HFFc6 (cell line): ENCODE results near the gene EFCAB11. TPM values are rescaled to one million over a fixed set of nuclear protein-coding genes. Genes with fewer than 3 reads are reported as not detected.
A peak's percentile ranks its signal among the peaks of the same experiment; 100 is the strongest.

Source experiments
- DNase-seq: peaks from one replicate; pipeline ENCODE4 v3.0.0-alpha.2; 2018
- H3K27ac Mint-ChIP-seq: 2 replicates; pipeline ENCODE4 v1.8.0; 2020; ENCODE audit warnings: mild to moderate bottlenecking, mixed read lengths
- H3K27me3 Mint-ChIP-seq: 2 replicates; pipeline ENCODE4 v1.8.0; 2021; ENCODE audit warnings: mild to moderate bottlenecking, moderate library complexity, mixed read lengths; ENCODE audit not compliant: insufficient read depth
- H3K36me3 Mint-ChIP-seq: 2 replicates; pipeline ENCODE4 v1.8.0; 2021; ENCODE audit warnings: low read depth, mixed read lengths
- H3K4me1 Mint-ChIP-seq: 2 replicates; pipeline ENCODE4 v1.8.0; 2020; ENCODE audit warnings: low read depth, mixed read lengths
- H3K4me3 Mint-ChIP-seq: 2 replicates; pipeline ENCODE4 v1.8.0; 2020; ENCODE audit warnings: mild to moderate bottlenecking, moderate library complexity, mixed read lengths
- H3K9me3 Mint-ChIP-seq: 2 replicates; pipeline ENCODE4 v1.8.0; 2020; ENCODE audit warnings: mild to moderate bottlenecking, mixed read lengths
- total RNA-seq, 6 experiments: library from RNA; stranded (reverse); fragmentation: NEBNext Ultra II Directional; extraction: Animal tissue kit (Norgen Biotek cat#: 25700); gene quantifications; 2 replicates in 1 of 6; 3 replicates in 5 of 6; pipeline ENCODE4 v1.2.3, GENCODE V29; 2021
- TF ChIP-seq, protein P1 (sequence below): fragments of 200-600 bp; sonication (generic); IDR thresholded peaks from 2 replicates; pipeline ENCODE4 v1.5.0; 2021; ENCODE audit warnings: antibody characterized with exemption, mild to moderate bottlenecking

Gene EFCAB11
- total RNA-seq, 6 experiments from 2014 or later, result 6.6 to 8.4 (median 6.9) TPM

- H3K27ac Mint-ChIP-seq, result no peak overlapping the region
- no peak for DNase-seq
- H3K27me3 Mint-ChIP-seq, result no peaks in the 10 kb centered on the region
- TF ChIP-seq, protein P1, sequence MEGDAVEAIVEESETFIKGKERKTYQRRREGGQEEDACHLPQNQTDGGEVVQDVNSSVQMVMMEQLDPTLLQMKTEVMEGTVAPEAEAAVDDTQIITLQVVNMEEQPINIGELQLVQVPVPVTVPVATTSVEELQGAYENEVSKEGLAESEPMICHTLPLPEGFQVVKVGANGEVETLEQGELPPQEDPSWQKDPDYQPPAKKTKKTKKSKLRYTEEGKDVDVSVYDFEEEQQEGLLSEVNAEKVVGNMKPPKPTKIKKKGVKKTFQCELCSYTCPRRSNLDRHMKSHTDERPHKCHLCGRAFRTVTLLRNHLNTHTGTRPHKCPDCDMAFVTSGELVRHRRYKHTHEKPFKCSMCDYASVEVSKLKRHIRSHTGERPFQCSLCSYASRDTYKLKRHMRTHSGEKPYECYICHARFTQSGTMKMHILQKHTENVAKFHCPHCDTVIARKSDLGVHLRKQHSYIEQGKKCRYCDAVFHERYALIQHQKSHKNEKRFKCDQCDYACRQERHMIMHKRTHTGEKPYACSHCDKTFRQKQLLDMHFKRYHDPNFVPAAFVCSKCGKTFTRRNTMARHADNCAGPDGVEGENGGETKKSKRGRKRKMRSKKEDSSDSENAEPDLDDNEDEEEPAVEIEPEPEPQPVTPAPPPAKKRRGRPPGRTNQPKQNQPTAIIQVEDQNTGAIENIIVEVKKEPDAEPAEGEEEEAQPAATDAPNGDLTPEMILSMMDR, result no peak
- peaks cover 22% of the 10 kb centered on the region for H3K4me1 Mint-ChIP-seq
- peaks cover 28% of the 10 kb centered on the region for H3K36me3 Mint-ChIP-seq
- peaks cover 17% of the 10 kb centered on the region for H3K9me3 Mint-ChIP-seq
- H3K4me3 Mint-ChIP-seq, result no peak overlapping the region
These were observed 130.8 kb downstream of the EFCAB11 start for GRCh38 chr14:89823743-89824142.

DNA sequence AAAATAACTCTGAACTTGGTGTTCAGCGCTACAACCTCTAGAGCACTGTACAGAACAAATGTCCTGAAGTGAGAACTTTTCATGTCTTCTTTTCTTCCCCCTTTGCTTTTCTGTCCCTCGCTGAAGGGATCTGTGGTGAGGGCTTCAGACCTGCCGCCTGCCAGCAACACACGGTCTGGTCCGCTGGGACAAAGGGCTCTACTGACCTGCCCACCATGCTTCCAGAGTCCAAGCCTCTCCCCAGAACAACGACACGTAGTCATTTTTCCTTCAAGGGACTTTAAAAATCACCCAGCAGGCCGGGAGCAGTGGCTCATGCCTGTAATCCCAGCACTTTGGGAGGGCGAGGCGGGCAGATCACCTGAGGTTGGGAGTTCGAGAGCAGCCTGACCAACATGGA lies 140.4 kb downstream of the EFCAB11 start:
- Mint-ChIP-seq H3K9me3 (no peaks in the 10 kb centered on the region), H3K27ac (peak overlapping the region; percentile 78; the same call in 1 of the 2 replicates), H3K27me3 (no peaks in the 10 kb centered on the region; the same call in 1 of the 2 replicates), H3K4me1 (peaks cover 38% of the 10 kb centered on the region), H3K36me3 (no peaks in the 10 kb centered on the region), H3K4me3 (peak overlapping the region; percentile 66)
- DNase-seq, result no peak
- TF ChIP-seq, protein P1, result no peak

DNA sequence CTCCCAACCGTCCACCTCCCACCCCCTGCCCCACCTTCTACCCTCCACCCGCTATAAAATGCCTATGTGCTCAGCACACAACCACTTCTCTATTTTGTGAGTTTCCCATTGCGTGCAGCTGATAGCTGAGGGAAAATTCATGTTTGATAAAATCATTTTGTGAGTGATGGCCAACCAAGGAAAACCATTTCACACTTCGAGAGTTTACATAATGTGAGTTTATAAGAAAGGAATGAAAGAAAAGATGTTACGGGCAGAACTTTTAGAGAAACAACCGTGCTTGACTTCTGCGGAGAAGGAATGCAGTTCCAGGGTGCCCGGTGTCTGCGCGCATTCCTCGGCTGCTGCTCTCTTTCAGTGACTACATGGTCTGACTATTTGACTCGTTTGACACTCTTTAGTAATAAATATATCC lies 140.9 kb downstream of the EFCAB11 start:
- H3K27me3 Mint-ChIP-seq, result no peaks in the 10 kb centered on the region; the same call in 1 of the 2 replicates
- peak; percentile 88 for DNase-seq
- H3K36me3 Mint-ChIP-seq, result no peaks in the 10 kb centered on the region
- no peaks in the 10 kb centered on the region for H3K9me3 Mint-ChIP-seq
- H3K4me3 Mint-ChIP-seq, result peak overlapping the region; percentile 66
- TF ChIP-seq, protein P1, result no peak
- H3K4me1 Mint-ChIP-seq, result peaks cover 36% of the 10 kb centered on the region
- peak overlapping the region; percentile 78 for H3K27ac Mint-ChIP-seq

DNA sequence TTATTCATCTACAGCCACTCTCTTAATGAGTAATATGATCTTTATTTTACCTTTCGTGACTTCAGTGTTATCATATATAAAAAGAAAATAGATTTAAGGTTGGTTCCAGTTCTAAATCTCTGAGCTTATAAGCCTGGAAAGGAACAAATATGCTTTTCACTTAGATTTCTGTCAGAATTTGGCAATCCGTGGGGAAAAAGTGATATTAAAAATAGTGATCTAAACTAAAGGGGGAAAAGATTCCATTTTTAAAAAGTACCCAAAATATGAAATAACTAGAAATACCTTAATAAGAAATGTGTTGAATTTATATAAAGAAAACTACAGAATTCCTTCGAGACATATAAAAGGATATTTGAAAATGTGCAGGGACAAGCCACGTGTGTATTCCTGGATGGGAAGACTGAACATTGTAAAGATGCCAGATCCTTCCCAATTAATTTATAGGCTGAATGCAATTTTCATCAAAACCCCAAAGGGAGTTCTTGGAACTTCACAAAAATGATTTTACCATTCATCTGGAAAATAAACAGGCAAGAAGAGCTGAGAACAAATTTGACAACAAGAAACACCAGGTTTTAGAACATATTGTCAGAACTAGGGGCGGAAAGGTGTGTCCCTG lies 142.5 kb downstream of the EFCAB11 start:
- H3K36me3 Mint-ChIP-seq, result no peaks in the 10 kb centered on the region
- H3K9me3 Mint-ChIP-seq, result no peaks in the 10 kb centered on the region
- H3K4me1 Mint-ChIP-seq, result peaks cover 28% of the 10 kb centered on the region
- no peak overlapping the region for H3K4me3 Mint-ChIP-seq
- no peak for DNase-seq
- no peak overlapping the region for H3K27ac Mint-ChIP-seq
- no peaks in the 10 kb centered on the region; the same call in 1 of the 2 replicates for H3K27me3 Mint-ChIP-seq
- TF ChIP-seq, protein P1, result no peak

- H3K36me3 Mint-ChIP-seq, result no peaks in the 10 kb centered on the region
- no peaks in the 10 kb centered on the region for H3K9me3 Mint-ChIP-seq
- TF ChIP-seq, protein P1, result no peak
- peaks cover 38% of the 10 kb centered on the region for H3K4me1 Mint-ChIP-seq
- no peak overlapping the region for H3K4me3 Mint-ChIP-seq
- no peak overlapping the region for H3K27ac Mint-ChIP-seq
- DNase-seq, result no peak
- no peaks in the 10 kb centered on the region; the same call in 1 of the 2 replicates for H3K27me3 Mint-ChIP-seq
These were observed 144.4 kb downstream of the EFCAB11 start for GRCh38 chr14:89810101-89810500.
